ENCODE data around the gene SEC23A. TPM values are rescaled to one million over a fixed set of nuclear protein-coding genes. Genes with fewer than 3 reads are reported as not detected.

Gene SEC23A
- total and polyA plus RNA-seq, 4 donors: 36.5 to 169 (median 52.1) TPM

DNA sequence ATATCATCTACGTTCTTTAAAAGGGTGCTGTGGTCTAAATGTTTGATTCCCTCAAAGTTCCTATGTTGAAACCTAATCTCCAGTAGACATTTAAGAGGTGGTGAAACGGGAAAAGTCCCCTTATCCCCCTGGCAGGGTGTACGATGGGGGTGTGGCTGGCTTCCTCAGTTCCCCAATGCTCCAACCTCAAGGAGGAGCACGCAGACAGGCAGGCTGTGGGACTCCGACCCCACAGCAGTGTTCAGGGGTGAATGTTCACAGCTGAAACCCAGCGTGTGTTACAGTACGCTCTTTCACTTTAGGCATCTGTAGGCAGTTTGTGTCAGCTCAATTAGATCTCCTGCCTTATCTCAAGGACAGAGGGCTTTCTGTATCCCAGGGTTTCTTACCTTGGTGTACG lies 73.2 kb downstream of the SEC23A start:
- no peak overlapping the region for H3K9ac ChIP-seq (ENCODE audit: low read depth in 1 of 2, low read length in 2 of 2)
- no peak overlapping the region for H3K27ac ChIP-seq (ENCODE audit: low read depth in 1 of 2, low read length in 2 of 2)
- DNase-seq (ENCODE audit: low spot score): no peak
- no peaks in the 10 kb centered on the region for H3K9me3 ChIP-seq (ENCODE audit: control insufficient read depth in 4 of 4, low read length in 3 of 4)
- H3K36me3 ChIP-seq (ENCODE audit: control insufficient read depth in 4 of 4, insufficient read depth in 3 of 4, low read depth in 1 of 4, low read length in 3 of 4): peaks cover 6 to 34% (median 21%) of the 10 kb centered on the region in 4 donors
- H3K4me1 ChIP-seq (ENCODE audit: control insufficient read depth in 4 of 4, insufficient read depth in 4 of 4, low read length in 3 of 4): peaks cover 4 to 15% (median 14%) of the 10 kb centered on the region in 4 donors
- WGBS: 96% methylated on average over 8 of the region's 8 CpGs
- no peaks in the 10 kb centered on the region for H3K27me3 ChIP-seq (ENCODE audit: control insufficient read depth in 4 of 4, insufficient read depth in 4 of 4, low read length in 3 of 4)
- TF ChIP-seq HNF4G (IDR thresholded peaks at IDR 0.05): no peak
- no peak for TF ChIP-seq REST (IDR thresholded peaks at IDR 0.05)
- no peak for TF ChIP-seq MAX (IDR thresholded peaks at IDR 0.05)
- TF ChIP-seq, protein P1, sequence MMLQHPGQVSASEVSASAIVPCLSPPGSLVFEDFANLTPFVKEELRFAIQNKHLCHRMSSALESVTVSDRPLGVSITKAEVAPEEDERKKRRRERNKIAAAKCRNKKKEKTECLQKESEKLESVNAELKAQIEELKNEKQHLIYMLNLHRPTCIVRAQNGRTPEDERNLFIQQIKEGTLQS (IDR thresholded peaks at IDR 0.05): no peak
- TF ChIP-seq RAD21 (IDR thresholded peaks at IDR 0.05): no peak
- TF ChIP-seq, protein P2, sequence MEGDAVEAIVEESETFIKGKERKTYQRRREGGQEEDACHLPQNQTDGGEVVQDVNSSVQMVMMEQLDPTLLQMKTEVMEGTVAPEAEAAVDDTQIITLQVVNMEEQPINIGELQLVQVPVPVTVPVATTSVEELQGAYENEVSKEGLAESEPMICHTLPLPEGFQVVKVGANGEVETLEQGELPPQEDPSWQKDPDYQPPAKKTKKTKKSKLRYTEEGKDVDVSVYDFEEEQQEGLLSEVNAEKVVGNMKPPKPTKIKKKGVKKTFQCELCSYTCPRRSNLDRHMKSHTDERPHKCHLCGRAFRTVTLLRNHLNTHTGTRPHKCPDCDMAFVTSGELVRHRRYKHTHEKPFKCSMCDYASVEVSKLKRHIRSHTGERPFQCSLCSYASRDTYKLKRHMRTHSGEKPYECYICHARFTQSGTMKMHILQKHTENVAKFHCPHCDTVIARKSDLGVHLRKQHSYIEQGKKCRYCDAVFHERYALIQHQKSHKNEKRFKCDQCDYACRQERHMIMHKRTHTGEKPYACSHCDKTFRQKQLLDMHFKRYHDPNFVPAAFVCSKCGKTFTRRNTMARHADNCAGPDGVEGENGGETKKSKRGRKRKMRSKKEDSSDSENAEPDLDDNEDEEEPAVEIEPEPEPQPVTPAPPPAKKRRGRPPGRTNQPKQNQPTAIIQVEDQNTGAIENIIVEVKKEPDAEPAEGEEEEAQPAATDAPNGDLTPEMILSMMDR (IDR thresholded peaks at IDR 0.05; ENCODE audit: low read depth, low read length, missing input control): no peak
- TF ChIP-seq YY1 (IDR thresholded peaks at IDR 0.05): no peak
- no peak for TF ChIP-seq HNF4A (conservative IDR thresholded peaks at IDR 0.05)
- no peak for TF ChIP-seq SP1 (IDR thresholded peaks at IDR 0.05)
- H3K4me3 ChIP-seq (ENCODE audit: low read depth in 1 of 3, low read length in 3 of 3): no peak overlapping the region

- TF ChIP-seq RXRA (IDR thresholded peaks at IDR 0.05) (no peak), FOXA2 (IDR thresholded peaks at IDR 0.05) (no peak), RAD21 (IDR thresholded peaks at IDR 0.05) (no peak)
- no peak overlapping the region for H3K9ac ChIP-seq (ENCODE audit: low read depth in 1 of 2, low read length in 2 of 2)
- H3K4me3 ChIP-seq (ENCODE audit: low read depth in 1 of 3, low read length in 3 of 3): no peak overlapping the region
- H3K4me1 ChIP-seq (ENCODE audit: control insufficient read depth in 4 of 4, insufficient read depth in 4 of 4, low read length in 3 of 4): peaks cover 6 to 26% (median 24%) of the 10 kb centered on the region in 4 donors
- no peaks in the 10 kb centered on the region for H3K9me3 ChIP-seq (ENCODE audit: control insufficient read depth in 4 of 4, low read length in 3 of 4)
- peaks cover 6 to 28% (median 21%) of the 10 kb centered on the region in 4 donors for H3K36me3 ChIP-seq (ENCODE audit: control insufficient read depth in 4 of 4, insufficient read depth in 3 of 4, low read depth in 1 of 4, low read length in 3 of 4)
- H3K27me3 ChIP-seq (ENCODE audit: control insufficient read depth in 4 of 4, insufficient read depth in 4 of 4, low read length in 3 of 4): no peaks in the 10 kb centered on the region
- H3K27ac ChIP-seq (ENCODE audit: low read depth in 1 of 2, low read length in 2 of 2): no peak overlapping the region
- no peak for DNase-seq (ENCODE audit: low spot score)
These were observed 74.4 kb downstream of the SEC23A start for GRCh38 chr14:39028620-39029019.

Data from liver (tissue), 9 donors.